ENCODE data around the gene GIN1.
"Not testable (repeated sequence)": the region's sequence is repeated elsewhere in the genome, so short reads cannot be mapped to it uniquely, and the experiment has no call there.

GIN1 gene

GRCh38 chr5:103119765-103120606, at the start of gene GIN1, which contains the start of gene PPIP5K2:
Gene GIN1 (minus strand): TSS chr5:103120138. CDS start chr5:103108707, 11,431 bp downstream.
Gene PPIP5K2 (plus strand): TSS chr5:103120301. CDS start chr5:103129590, 9,289 bp downstream.
- H3K4me3 ChIP-seq (ENCODE audit: low read depth, low read length) = peak within 1 kb of the TSS; percentile 80
- no peak for TF ChIP-seq CTCF (IDR thresholded peaks at IDR 0.05; ENCODE audit: borderline replicate concordance, insufficient read depth, low read depth, low read length)

GRCh38 chr5:103166706-103167105, 46.8 kb upstream of the GIN1 start:
- no peak for TF ChIP-seq CTCF (IDR thresholded peaks at IDR 0.05; ENCODE audit: borderline replicate concordance, insufficient read depth, low read depth, low read length)
- no peak overlapping the region for H3K4me3 ChIP-seq (ENCODE audit: low read depth, low read length)

- no peak for TF ChIP-seq CTCF (IDR thresholded peaks at IDR 0.05; ENCODE audit: borderline replicate concordance, insufficient read depth, low read depth, low read length)
- H3K4me3 ChIP-seq (ENCODE audit: low read depth, low read length) = no peak overlapping the region
These were observed 31.2 kb upstream of the GIN1 start for GRCh38 chr5:103151156-103151555.

- no peak overlapping the region for H3K4me3 ChIP-seq (ENCODE audit: low read depth, low read length)
- TF ChIP-seq CTCF (IDR thresholded peaks at IDR 0.05; ENCODE audit: borderline replicate concordance, insufficient read depth, low read depth, low read length) = no peak
These were observed 28.3 kb upstream of the GIN1 start for GRCh38 chr5:103148213-103148612.

- no peak for TF ChIP-seq CTCF (IDR thresholded peaks at IDR 0.05; ENCODE audit: borderline replicate concordance, insufficient read depth, low read depth, low read length)
- H3K4me3 ChIP-seq (ENCODE audit: low read depth, low read length) = no peak overlapping the region
These were observed 25.3 kb upstream of the GIN1 start for GRCh38 chr5:103145196-103145595.

- H3K4me3 ChIP-seq (ENCODE audit: low read depth, low read length) = not testable (repeated sequence)
These were observed 22.2 kb upstream of the GIN1 start for GRCh38 chr5:103142132-103142531.

GRCh38 chr5:103139264-103139865, 19.4 kb upstream of the GIN1 start:
- peak; percentile 78 for TF ChIP-seq CTCF (IDR thresholded peaks at IDR 0.05; ENCODE audit: borderline replicate concordance, insufficient read depth, low read depth, low read length)
- no peak overlapping the region for H3K4me3 ChIP-seq (ENCODE audit: low read depth, low read length)

All from GM12875 (cell line).